WTC11 (cell line): ENCODE results near the gene CHD9NB. TPM values are rescaled to one million over a fixed set of nuclear protein-coding genes. Genes with fewer than 3 reads are reported as not detected.

Experiments used
- ATAC-seq: fragments of 200-7000 bp; cut with Tn5 transposase; 2 replicates; pipeline ENCODE4 v1.10.0; 2021; ENCODE audit warnings: mild to moderate bottlenecking, moderate library complexity
- CTCF ChIA-PET: fragments of 300-600 bp; sonication (Branson Sonifier 250); formaldehyde crosslinking; loops from one replicate; lab custom pipeline; 2021; ENCODE audit warnings: antibody characterized with exemption; lab: Charles Lee
- POLR2A ChIA-PET: fragments of 350-600 bp; sonication (Branson Sonifier 250); formaldehyde crosslinking; loops from one replicate; lab custom pipeline; 2021; ENCODE audit warnings: antibody characterized with exemption; lab: Charles Lee
- DNase-seq: peaks from one replicate; pipeline ENCODE4 v3.0.0; 2021; ENCODE audit warnings: low spot score
- H3K27ac Mint-ChIP-seq: 2 replicates; pipeline ENCODE4 v1.8.0; 2021; ENCODE audit warnings: mixed read lengths
- H3K27me3 Mint-ChIP-seq: 2 replicates; pipeline ENCODE4 v1.8.0; 2021; ENCODE audit warnings: low read depth, mild to moderate bottlenecking, moderate library complexity, mixed read lengths
- H3K36me3 Mint-ChIP-seq: 2 replicates; pipeline ENCODE4 v1.8.0; 2021; ENCODE audit warnings: mixed read lengths
- H3K4me1 Mint-ChIP-seq: 2 replicates; pipeline ENCODE4 v1.8.0; 2022; ENCODE audit warnings: mixed read lengths
- H3K4me3 Mint-ChIP-seq: 2 replicates; pipeline ENCODE4 v1.8.0; 2021; ENCODE audit warnings: mild to moderate bottlenecking, moderate library complexity, mixed read lengths
- H3K9me3 Mint-ChIP-seq: 2 replicates; pipeline ENCODE4 v1.8.0; 2021; ENCODE audit warnings: mixed read lengths
- GTF2I ChIP-seq: fragments of 250-450 bp; sonication (Bioruptor Pico); conservative IDR thresholded peaks from 2 replicates; pipeline ENCODE4 v1.4.0; 2021; ENCODE audit warnings: mild to moderate bottlenecking
- NFATC4 ChIP-seq: fragments of 250-450 bp; sonication (Bioruptor Pico); IDR thresholded peaks from 2 replicates; pipeline ENCODE4 v1.9.0; 2021; ENCODE audit warnings: mild to moderate bottlenecking
- NR2C2 ChIP-seq: sonication (generic); formaldehyde crosslinking; IDR thresholded peaks from 2 replicates; pipeline ENCODE4 v1.8.0; 2022; ENCODE audit warnings: mild to moderate bottlenecking, missing genetic modification reagents
- TEAD4 ChIP-seq: sonication (generic); formaldehyde crosslinking; IDR thresholded peaks from 2 replicates; pipeline ENCODE4 v1.8.0; 2022; ENCODE audit warnings: mild to moderate bottlenecking, missing genetic modification reagents
- ZNF317 ChIP-seq: sonication (generic); formaldehyde crosslinking; IDR thresholded peaks from 2 replicates; pipeline ENCODE4 v1.8.1; 2023; ENCODE audit warnings: low read depth, mild to moderate bottlenecking, moderate library complexity, missing genetic modification reagents, borderline replicate concordance
- total RNA-seq: library from RNA; stranded (reverse); gene quantifications from 3 replicates; pipeline ENCODE4 v1.2.3, GENCODE V29; 2021
- TF ChIP-seq, protein P1 (sequence below): sonication (generic); formaldehyde crosslinking; IDR thresholded peaks from 2 replicates; pipeline ENCODE4 v1.8.1; 2023; ENCODE audit warnings: mild to moderate bottlenecking, missing genetic modification reagents, borderline replicate concordance
- TF ChIP-seq, protein P2 (sequence below): sonication (generic); formaldehyde crosslinking; IDR thresholded peaks from 2 replicates; pipeline ENCODE4 v1.8.1; 2022; ENCODE audit warnings: missing genetic modification reagents, borderline replicate concordance
- TF ChIP-seq, protein P3 (sequence below): fragments of 200-600 bp; IDR thresholded peaks from 2 replicates; pipeline ENCODE4 v1.8.0; 2022; ENCODE audit warnings: antibody characterized with exemption
- TF ChIP-seq, protein P4 (sequence below): fragments of 250-450 bp; sonication (Bioruptor Pico); IDR thresholded peaks from 2 replicates; pipeline ENCODE4 v2.1.2; 2022; ENCODE audit warnings: mild to moderate bottlenecking, moderate library complexity
- TF ChIP-seq, protein P5 (sequence below): fragments of 250-450 bp; sonication (Bioruptor Pico); IDR thresholded peaks from 2 replicates; pipeline ENCODE4 v1.8.0; 2021; ENCODE audit warnings: mild to moderate bottlenecking
- TF ChIP-seq, protein P6 (sequence below): sonication (generic); formaldehyde crosslinking; IDR thresholded peaks from 2 replicates; pipeline ENCODE4 v1.8.1; 2022; ENCODE audit warnings: low read depth, missing genetic modification reagents, borderline replicate concordance
- TF ChIP-seq, protein P7 (sequence below): sonication (generic); formaldehyde crosslinking; IDR thresholded peaks from 2 replicates; pipeline ENCODE4 v1.8.1; 2022; ENCODE audit warnings: mild to moderate bottlenecking, missing genetic modification reagents, moderate library complexity, borderline replicate concordance

Gene CHD9NB
- total RNA-seq, 1 experiment from 2014 or later = 3.5 TPM

DNA sequence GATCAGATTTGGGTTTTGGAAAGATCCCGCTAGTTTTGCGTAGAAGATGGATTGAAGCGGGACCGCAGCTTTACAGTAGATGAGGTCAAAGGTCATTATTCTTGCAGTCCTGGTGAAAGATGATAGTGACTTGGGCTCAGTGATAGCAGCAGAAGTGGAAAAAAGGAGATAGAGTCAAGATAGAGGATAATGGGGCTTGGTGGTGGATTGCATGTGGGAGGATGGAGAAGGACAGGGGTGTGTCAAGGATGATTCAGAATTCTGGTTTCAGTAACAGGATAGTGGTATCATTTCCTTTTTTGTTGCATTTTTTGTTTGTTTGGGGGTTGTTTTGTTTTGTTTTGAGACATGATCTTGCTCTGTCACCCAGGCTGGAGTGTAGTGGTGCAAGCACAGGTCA, 28.7 kb downstream of the CHD9NB start (continued):
- TF ChIP-seq, protein P1, sequence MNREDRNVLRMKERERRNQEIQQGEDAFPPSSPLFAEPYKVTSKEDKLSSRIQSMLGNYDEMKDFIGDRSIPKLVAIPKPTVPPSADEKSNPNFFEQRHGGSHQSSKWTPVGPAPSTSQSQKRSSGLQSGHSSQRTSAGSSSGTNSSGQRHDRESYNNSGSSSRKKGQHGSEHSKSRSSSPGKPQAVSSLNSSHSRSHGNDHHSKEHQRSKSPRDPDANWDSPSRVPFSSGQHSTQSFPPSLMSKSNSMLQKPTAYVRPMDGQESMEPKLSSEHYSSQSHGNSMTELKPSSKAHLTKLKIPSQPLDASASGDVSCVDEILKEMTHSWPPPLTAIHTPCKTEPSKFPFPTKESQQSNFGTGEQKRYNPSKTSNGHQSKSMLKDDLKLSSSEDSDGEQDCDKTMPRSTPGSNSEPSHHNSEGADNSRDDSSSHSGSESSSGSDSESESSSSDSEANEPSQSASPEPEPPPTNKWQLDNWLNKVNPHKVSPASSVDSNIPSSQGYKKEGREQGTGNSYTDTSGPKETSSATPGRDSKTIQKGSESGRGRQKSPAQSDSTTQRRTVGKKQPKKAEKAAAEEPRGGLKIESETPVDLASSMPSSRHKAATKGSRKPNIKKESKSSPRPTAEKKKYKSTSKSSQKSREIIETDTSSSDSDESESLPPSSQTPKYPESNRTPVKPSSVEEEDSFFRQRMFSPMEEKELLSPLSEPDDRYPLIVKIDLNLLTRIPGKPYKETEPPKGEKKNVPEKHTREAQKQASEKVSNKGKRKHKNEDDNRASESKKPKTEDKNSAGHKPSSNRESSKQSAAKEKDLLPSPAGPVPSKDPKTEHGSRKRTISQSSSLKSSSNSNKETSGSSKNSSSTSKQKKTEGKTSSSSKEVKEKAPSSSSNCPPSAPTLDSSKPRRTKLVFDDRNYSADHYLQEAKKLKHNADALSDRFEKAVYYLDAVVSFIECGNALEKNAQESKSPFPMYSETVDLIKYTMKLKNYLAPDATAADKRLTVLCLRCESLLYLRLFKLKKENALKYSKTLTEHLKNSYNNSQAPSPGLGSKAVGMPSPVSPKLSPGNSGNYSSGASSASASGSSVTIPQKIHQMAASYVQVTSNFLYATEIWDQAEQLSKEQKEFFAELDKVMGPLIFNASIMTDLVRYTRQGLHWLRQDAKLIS (CRISPR knock-in tag) = no peak

DNA sequence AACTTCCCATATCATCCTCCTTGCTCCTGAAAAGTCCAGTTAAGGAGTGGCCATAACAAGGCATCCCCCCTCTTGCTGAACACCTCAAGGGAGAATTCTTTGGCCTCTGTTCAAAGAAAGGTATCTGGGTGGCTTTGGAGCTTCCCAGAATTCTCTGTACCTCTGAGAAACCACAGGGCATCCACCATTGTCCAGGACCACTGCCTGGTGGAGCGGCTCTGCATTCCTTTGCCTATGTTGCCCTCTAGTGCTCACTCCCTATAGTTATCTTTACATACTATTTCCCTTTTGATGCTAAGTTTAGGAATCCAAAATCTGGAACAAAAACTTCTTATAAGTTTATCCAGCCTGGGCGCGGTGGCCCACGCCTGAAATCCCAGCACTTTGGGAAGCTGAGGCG, 30.3 kb downstream of the CHD9NB start:
- TF ChIP-seq, protein P2, sequence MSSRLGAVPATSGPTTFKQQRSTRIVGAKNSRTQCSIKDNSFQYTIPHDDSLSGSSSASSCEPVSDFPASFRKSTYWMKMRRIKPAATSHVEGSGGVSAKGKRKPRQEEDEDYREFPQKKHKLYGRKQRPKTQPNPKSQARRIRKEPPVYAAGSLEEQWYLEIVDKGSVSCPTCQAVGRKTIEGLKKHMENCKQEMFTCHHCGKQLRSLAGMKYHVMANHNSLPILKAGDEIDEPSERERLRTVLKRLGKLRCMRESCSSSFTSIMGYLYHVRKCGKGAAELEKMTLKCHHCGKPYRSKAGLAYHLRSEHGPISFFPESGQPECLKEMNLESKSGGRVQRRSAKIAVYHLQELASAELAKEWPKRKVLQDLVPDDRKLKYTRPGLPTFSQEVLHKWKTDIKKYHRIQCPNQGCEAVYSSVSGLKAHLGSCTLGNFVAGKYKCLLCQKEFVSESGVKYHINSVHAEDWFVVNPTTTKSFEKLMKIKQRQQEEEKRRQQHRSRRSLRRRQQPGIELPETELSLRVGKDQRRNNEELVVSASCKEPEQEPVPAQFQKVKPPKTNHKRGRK (CRISPR knock-in tag) = no peak
- TF ChIP-seq, protein P3, sequence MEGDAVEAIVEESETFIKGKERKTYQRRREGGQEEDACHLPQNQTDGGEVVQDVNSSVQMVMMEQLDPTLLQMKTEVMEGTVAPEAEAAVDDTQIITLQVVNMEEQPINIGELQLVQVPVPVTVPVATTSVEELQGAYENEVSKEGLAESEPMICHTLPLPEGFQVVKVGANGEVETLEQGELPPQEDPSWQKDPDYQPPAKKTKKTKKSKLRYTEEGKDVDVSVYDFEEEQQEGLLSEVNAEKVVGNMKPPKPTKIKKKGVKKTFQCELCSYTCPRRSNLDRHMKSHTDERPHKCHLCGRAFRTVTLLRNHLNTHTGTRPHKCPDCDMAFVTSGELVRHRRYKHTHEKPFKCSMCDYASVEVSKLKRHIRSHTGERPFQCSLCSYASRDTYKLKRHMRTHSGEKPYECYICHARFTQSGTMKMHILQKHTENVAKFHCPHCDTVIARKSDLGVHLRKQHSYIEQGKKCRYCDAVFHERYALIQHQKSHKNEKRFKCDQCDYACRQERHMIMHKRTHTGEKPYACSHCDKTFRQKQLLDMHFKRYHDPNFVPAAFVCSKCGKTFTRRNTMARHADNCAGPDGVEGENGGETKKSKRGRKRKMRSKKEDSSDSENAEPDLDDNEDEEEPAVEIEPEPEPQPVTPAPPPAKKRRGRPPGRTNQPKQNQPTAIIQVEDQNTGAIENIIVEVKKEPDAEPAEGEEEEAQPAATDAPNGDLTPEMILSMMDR = peak; percentile 64
- TF ChIP-seq, all 79 proteins: peak for 1
- Mint-ChIP-seq H3K4me3 (no peak overlapping the region), H3K27ac (no peak overlapping the region), H3K27me3 (no peaks in the 10 kb centered on the region), H3K4me1 (peaks cover 13% of the 10 kb centered on the region; the same call in 1 of the 2 replicates), H3K9me3 (peaks cover 9% of the 10 kb centered on the region), H3K36me3 (no peaks in the 10 kb centered on the region)
- DNase-seq = peak; percentile 51
- POLR2A ChIA-PET = no interaction called here
- CTCF ChIA-PET = interaction anchor here (0.6 to 2.4 kb wide), 30 partner anchors 11 to 953 kb away, joined by 3 to 28 read pairs (median 4); partner anchors contain the start of gene CHD9NB
- peak; percentile 96 for ATAC-seq

DNA sequence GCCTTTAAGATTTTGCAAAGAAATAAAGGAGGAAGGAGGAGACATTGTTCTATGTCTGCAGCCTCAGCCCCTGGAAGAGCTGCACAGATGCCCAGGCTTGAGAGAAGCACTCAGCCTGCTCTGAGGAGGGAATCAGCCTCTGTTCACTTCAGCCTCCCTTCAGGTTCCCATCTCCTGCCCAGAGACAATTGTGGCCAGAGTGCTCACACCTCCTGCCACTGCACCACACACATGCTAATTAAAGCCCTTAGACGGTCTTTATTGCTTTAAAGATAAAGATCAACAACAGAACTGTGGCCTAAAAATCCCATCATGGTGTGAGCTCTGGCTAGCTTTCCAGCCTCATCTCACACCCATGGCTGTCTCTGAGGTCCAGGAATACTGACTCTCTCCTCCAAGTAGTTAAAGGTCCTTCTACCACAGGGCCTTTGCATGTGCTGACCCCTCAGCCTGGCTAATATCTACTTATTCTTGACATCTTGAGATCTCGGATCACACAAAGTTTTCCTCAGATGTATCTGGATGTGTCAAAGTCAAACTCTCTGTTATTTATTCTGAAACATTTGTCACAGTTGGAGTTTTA, 33.8 kb downstream of the CHD9NB start:
- Mint-ChIP-seq H3K4me3 (no peak overlapping the region), H3K36me3 (no peaks in the 10 kb centered on the region), H3K27me3 (no peaks in the 10 kb centered on the region), H3K9me3 (peaks cover 12% of the 10 kb centered on the region), H3K4me1 (peaks cover 13% of the 10 kb centered on the region; the same call in 1 of the 2 replicates), H3K27ac (0 out of 2 replicates have a peak overlapping the region, but pooled peaks have one; percentile 41)
- ATAC-seq = peak; percentile 49
- TF ChIP-seq, protein P4, sequence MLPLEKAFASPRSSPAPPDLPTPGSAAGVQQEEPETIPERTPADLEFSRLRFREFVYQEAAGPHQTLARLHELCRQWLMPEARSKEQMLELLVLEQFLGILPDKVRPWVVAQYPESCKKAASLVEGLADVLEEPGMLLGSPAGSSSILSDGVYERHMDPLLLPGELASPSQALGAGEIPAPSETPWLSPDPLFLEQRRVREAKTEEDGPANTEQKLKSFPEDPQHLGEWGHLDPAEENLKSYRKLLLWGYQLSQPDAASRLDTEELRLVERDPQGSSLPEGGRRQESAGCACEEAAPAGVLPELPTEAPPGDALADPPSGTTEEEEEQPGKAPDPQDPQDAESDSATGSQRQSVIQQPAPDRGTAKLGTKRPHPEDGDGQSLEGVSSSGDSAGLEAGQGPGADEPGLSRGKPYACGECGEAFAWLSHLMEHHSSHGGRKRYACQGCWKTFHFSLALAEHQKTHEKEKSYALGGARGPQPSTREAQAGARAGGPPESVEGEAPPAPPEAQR (CRISPR knock-in tag) = no peak
- TF ChIP-seq GTF2I (CRISPR knock-in tag) = peak; percentile 89
- ChIA-PET CTCF (no interaction called here), POLR2A (no interaction called here)
- no peak for DNase-seq

DNA sequence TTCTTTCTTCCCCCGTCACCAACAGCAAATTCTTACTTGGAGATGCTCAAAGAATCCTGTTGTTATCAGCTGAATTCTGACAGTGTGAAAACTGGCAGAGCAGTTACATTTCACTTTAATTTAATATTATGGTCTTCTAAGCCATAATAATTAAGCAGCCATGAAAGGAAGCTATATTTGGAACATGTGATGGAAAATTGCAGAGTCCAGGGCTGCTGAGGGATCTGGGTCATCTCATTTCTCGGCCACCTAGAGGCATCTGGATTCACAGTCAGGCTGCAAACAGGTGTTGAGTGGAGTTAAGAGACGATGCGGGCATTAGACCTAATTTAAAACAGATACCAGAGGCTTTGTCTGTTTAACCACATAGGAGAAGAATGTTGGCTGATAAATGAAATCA, 38.4 kb downstream of the CHD9NB start:
- Mint-ChIP-seq H3K27me3 (no peaks in the 10 kb centered on the region), H3K36me3 (no peaks in the 10 kb centered on the region), H3K4me1 (peaks cover 8% of the 10 kb centered on the region; the same call in 1 of the 2 replicates), H3K4me3 (no peak overlapping the region), H3K27ac (no peak overlapping the region), H3K9me3 (peaks cover 10% of the 10 kb centered on the region)
- TF ChIP-seq, protein P5, sequence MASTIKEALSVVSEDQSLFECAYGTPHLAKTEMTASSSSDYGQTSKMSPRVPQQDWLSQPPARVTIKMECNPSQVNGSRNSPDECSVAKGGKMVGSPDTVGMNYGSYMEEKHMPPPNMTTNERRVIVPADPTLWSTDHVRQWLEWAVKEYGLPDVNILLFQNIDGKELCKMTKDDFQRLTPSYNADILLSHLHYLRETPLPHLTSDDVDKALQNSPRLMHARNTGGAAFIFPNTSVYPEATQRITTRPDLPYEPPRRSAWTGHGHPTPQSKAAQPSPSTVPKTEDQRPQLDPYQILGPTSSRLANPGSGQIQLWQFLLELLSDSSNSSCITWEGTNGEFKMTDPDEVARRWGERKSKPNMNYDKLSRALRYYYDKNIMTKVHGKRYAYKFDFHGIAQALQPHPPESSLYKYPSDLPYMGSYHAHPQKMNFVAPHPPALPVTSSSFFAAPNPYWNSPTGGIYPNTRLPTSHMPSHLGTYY (CRISPR knock-in tag) = no peak
- TF ChIP-seq ZNF317 (no peak), TEAD4 (CRISPR knock-in tag) (no peak), NFATC4 (no peak), NR2C2 (no peak)
- TF ChIP-seq, protein P6, sequence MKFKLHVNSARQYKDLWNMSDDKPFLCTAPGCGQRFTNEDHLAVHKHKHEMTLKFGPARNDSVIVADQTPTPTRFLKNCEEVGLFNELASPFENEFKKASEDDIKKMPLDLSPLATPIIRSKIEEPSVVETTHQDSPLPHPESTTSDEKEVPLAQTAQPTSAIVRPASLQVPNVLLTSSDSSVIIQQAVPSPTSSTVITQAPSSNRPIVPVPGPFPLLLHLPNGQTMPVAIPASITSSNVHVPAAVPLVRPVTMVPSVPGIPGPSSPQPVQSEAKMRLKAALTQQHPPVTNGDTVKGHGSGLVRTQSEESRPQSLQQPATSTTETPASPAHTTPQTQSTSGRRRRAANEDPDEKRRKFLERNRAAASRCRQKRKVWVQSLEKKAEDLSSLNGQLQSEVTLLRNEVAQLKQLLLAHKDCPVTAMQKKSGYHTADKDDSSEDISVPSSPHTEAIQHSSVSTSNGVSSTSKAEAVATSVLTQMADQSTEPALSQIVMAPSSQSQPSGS (CRISPR knock-in tag) = no peak
- TF ChIP-seq, protein P2 (CRISPR knock-in tag) = no peak
- TF ChIP-seq, protein P7, sequence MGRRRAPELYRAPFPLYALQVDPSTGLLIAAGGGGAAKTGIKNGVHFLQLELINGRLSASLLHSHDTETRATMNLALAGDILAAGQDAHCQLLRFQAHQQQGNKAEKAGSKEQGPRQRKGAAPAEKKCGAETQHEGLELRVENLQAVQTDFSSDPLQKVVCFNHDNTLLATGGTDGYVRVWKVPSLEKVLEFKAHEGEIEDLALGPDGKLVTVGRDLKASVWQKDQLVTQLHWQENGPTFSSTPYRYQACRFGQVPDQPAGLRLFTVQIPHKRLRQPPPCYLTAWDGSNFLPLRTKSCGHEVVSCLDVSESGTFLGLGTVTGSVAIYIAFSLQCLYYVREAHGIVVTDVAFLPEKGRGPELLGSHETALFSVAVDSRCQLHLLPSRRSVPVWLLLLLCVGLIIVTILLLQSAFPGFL (CRISPR knock-in tag) = no peak
- DNase-seq (no peak), ATAC-seq (no peak)
- ChIA-PET POLR2A (no interaction called here), CTCF (interaction anchor here (1.0 to 1.8 kb wide), 2 partner anchors 37 to 945 kb away, joined by 3 to 6 read pairs; no protein-coding TSS in a partner anchor)
